NCI-H1105 treated with DMSO at 0.1 percent for 48 hours (cell line): ENCODE results near the gene PNRC1.
"Not testable (repeated sequence)": the region's sequence is repeated elsewhere in the genome, so short reads cannot be mapped to it uniquely, and the experiment has no call there.

ENCODE experiments used
- DNase-seq: peaks from one replicate; lab custom pipeline; 2025; lab: John Stamatoyannopoulos, UW

The PNRC1 gene

GRCh38 chr6:89059227-89059626 is 21.3 kb upstream of the PNRC1 start:
- no peak for DNase-seq

- no peak for DNase-seq
These were observed 16.7 kb upstream of the PNRC1 start for GRCh38 chr6:89063881-89064280.

DNA sequence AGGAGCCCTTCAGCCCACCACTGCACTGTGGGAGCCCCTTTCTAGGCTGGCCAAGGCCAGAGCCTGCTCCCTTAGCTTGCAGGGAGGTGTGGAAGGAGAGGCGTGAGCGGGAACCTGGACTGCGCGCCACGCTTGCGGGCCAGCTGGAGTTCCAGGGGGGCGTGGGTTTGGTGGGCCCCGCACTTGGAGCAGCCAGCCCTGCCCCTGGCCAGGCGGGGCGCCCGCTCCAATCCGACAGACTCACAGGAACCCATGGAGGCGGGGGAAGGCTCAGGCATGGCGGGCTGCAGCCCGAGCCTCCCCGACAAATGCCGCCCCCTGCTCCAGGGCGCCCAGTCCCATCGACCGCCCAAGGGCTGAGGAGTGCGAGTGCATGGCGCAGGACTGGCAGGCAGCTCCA is 15.6 kb upstream of the PNRC1 start:
- DNase-seq: not testable (repeated sequence)

DNA sequence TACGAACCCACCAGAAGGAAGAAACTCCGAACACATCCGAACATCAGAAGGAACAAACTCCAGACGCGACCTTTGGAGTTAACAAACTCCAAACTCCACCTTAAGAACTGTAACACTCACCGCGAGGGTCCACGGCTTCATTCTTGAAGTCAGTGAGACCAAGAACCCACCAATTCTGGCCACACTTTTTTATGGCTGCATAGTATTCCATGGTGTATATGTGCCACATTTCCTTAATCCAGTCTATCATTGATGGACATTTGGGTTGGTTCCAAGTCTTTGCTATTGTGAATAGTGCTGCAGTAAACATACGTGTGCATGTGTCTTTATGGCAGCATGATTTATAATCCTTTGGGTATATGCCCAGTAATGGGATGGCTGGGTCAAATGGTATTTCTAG is 14.4 kb upstream of the PNRC1 start:
- DNase-seq: not testable (repeated sequence)

DNA sequence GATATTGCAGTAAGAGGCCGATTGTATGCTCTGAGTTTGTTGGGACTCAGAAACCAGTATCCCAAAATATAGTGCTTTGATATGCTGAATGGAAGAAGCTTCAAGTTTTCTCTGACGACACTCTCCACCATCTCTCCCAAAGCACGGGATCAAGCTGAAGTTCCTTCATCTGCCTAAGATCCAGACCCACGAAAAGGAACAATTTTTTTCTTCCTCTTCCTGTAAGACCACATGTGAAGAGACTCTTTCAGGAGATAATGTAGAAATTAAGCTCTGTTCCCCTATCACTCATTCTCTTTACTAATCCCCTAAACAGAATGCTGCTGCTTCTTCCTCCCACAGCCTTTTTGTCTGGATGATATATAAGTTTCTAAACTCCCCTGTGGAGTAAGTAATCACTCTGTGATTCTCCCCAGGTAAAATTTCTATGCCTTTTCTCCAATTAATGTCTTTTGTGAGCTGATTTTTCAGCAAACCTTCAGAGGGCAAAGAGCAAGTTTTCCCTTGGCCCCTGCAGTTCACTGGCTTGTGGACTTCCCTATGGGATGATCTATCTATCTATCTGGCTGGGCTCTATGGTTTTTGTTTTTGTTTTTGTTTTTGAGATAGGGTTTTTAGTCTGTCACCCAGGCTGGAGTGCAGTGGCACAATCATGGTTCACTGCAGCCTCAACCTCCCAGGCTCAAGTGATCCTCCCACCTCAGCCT is 13.5 kb upstream of the PNRC1 start:
- no peak for DNase-seq

- DNase-seq: no peak
These were observed 12.8 kb upstream of the PNRC1 start for GRCh38 chr6:89067796-89068195.

DNA sequence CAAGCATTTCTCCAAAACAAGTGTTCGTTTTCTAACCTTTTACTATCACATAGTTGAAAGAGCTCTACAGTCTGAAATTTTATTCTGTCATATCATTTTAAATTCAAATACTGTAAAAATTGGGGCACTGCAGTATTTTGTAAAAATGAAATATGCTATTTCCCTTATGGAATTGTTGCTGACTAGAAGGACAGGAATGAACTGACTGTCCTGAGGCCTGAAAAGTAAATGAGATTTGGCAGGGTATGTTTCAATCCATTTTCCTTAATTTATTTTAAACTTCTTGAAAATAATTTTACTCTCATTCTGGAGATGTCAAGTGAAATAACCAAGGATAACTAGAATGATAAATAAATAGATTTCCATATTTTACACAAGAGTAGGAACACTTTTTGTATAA is 11.9 kb upstream of the PNRC1 start:
- DNase-seq: no peak

- no peak for DNase-seq
These were observed 10.9 kb upstream of the PNRC1 start for GRCh38 chr6:89069536-89070163.

DNA sequence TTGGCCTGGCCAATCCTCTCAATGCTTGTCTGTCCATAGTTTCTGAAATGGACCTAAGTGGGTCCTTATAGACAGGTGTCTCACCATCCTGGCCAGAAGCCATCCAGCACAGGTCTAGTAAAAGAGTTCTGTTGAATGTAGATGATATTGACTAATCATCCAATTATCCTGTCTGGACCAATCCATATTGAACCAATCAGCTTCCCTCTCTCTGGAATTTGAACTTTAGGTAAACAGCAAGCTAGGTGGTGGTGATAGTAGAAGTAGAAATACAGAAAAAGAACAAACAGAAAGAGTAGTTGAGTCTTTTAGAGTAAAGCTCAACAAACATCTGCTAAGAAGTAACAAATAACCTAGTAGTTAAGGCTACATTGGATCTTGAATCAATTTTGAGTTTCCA is 9.5 kb upstream of the PNRC1 start:
- DNase-seq: no peak

- no peak for DNase-seq
These were observed 7.4 kb upstream of the PNRC1 start for GRCh38 chr6:89073014-89073620.

DNA sequence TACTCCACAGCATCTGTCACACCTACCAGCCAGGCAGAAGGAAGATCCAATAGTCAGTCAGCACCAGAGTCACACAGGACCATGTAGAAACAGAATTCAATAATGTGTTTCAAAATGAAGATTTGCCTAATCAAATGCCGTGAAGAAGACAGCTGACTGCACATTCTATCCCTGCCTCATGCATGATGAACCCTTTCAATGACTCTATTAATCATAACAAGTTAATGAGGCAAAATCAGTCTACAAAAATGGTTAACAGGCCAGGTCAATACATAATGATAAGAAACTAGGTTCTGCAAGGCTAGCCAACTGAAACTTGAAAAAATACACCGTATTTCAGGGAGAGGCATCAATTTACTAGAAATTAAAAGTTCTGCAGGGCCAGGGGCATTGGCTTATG is 6.7 kb upstream of the PNRC1 start:
- no peak for DNase-seq

DNA sequence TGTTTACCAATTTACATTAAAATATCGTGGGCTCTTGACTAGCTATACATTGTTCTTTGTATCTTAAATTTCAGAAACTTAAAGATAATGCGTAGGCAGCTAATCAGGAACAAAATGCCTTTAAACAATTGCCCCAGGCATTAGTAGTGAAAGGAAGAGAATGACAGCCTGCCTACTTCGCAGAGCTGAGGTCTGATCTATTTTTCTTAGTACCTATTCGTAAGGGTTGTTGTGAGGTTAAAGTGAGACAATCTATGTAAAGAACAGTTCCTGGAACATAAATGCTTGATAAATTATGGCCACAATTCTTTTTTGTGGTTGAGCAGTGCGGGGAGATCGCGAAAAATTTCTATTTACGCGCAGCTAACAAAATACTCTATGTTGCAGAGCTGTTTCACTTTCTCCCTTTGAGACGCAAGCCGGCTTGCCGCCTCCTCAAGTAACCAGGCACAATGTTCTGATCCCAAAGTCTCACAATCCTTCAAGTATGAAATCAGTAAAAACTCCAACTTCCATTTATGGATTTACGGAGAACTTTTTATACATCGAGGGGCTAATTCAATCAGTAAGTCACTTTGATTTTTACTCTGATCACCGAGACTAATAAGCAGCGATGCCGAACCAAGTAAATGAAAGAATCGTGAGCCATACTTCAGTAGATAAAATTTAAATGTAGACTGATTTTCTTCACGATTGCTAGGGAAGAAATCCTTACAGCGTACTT is 878 bp upstream of the PNRC1 start:
- DNase-seq: peak; percentile 57

DNA sequence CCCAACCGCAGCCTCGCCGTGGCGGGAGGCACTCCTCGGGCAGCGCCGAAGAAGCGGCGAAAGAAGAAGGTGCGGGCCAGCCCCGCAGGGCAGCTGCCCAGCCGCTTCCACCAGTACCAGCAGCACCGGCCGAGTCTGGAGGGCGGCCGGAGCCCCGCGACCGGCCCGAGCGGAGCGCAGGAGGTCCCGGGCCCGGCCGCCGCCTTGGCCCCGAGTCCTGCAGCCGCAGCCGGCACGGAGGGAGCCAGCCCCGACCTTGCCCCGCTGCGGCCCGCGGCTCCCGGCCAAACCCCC is 525 bp downstream of the PNRC1 start:
- no peak for DNase-seq

GRCh38 chr6:89081423-89082322 is 1.1 kb downstream of the PNRC1 start:
- DNase-seq: peak; percentile 97

DNA sequence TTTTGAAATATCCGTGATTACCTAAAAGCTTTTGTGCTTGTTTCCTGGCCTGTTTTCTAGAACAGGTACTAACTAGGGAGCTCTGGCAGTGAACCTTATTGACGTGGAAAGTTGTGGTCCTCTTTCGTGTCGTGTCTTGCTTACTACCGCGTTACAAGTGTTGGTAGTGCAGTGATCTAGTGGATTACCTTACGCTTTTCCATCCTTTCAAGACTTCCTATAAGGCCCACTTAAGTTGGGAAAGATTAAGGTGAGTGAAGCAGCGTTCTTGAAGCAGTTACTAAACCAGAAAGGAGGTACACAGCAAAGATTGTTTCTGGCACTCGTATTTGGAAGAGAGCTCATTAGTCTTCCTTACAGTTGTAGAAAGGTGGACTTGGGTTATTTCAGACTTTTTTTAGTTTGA is 1.9 kb downstream of the PNRC1 start:
- no peak for DNase-seq

DNA sequence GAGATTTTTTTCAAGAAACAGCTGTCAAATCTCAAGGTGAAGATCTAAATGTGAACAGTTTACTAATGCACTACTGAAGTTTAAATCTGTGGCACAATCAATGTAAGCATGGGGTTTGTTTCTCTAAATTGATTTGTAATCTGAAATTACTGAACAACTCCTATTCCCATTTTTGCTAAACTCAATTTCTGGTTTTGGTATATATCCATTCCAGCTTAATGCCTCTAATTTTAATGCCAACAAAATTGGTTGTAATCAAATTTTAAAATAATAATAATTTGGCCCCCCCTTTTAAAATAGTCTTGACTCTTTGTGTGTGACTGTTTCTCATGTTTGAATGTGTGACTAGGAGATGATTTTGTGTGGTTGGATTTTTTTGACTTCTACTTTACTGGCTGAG is 4.0 kb downstream of the PNRC1 start:
- no peak for DNase-seq

- no peak for DNase-seq
These were observed 4.4 kb downstream of the PNRC1 start for GRCh38 chr6:89084954-89085353.

DNA sequence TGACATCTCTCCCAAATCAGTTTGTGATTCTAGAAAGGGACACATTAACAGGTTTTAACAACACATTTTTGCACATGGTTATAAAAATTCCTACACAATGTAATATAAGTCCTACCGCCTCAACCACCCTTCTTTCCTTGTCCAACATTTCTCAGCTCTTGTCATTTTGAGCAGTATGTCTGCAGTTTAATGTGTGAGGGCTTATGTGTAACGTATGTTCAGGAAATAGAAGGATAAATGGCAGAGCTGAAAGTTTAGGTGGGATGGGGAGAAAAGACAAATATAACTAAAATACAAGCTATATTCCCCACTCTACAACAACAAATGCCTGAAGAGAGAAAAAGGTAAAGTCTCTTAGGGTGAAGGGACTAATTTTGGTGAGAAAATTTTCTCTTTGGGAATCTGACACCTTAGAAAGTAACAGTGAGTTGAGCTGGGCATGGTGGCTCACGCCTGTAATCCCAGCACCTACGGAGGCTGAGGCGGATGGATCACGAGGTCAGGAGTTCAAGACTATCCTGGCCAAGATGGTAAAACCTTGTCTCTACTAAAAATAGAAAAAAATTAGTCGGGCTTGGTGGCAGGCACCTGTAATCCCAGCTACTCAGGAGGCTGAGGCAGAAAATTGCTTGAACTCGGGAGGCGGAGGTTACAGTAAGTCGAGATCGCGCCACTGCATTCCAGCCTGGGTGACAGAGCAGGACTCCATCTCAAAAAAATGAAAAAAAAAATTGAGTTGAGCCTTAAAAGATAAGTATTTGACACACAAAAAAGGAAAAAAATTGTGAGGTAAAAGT is 5.1 kb downstream of the PNRC1 start:
- DNase-seq: no peak

DNA sequence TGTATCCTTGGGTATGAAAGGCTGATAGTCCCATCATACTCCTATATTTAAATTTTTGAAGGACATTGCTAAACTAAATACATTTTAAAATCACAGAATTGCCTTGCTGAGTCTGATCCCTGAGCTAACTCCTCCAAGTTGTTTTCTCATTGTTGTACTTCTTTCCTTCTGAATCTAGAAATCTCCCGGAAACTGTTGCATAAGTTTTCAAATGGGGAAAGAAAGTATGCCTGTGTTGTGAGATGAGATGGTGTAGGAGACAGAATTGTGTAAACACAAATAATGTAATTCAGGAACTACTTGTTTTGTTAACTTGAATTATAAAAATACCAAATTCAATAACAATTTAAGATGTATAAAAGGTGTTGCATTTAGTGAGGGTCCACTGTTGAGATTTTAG is 7.3 kb downstream of the PNRC1 start:
- DNase-seq: no peak

GRCh38 chr6:89098461-89098860 is 17.9 kb downstream of the PNRC1 start:
- no peak for DNase-seq

GRCh38 chr6:89100114-89100513 is 19.6 kb downstream of the PNRC1 start:
- DNase-seq: no peak
